NT2/D1 (cell line): Measurements from ENCODE around the gene BBS10.
"Not testable (repeated sequence)": the region's sequence is repeated elsewhere in the genome, so short reads cannot be mapped to it uniquely, and the experiment has no call there.

Experiments
- DNase-seq: peaks from one replicate; pipeline ENCODE4 v3.0.0-alpha.2; 2011; ENCODE audit warnings: low read depth, low spot score
- H3K27me3 ChIP-seq: 2 replicates; pipeline ENCODE4 v1.6.0; 2011; ENCODE audit warnings: mild to moderate bottlenecking; ENCODE audit not compliant: insufficient read length, insufficient read depth
- H3K36me3 ChIP-seq: 2 replicates; pipeline ENCODE4 v1.6.1; 2011; ENCODE audit warnings: mild to moderate bottlenecking, low read length, mixed read lengths; ENCODE audit not compliant: insufficient read depth, insufficient read length
- H3K4me1 ChIP-seq: 2 replicates; pipeline ENCODE4 v1.5.1; 2011; ENCODE audit not compliant: insufficient read depth, insufficient read length
- H3K4me3 ChIP-seq: 2 replicates; pipeline ENCODE4 v1.5.1; 2011; ENCODE audit warnings: low read depth; ENCODE audit not compliant: insufficient read length
- H3K9ac ChIP-seq: 2 replicates; pipeline ENCODE4 v1.6.0; 2011; ENCODE audit warnings: low read depth; ENCODE audit not compliant: insufficient read length
- H3K9me3 ChIP-seq: 2 replicates; pipeline ENCODE4 v1.5.1; 2011; ENCODE audit warnings: mild to moderate bottlenecking, low read length; ENCODE audit not compliant: insufficient read depth
- SUZ12 ChIP-seq: IDR thresholded peaks from 2 replicates; pipeline ENCODE4 v1.6.1; 2011; ENCODE audit not compliant: insufficient read length, insufficient read depth; ENCODE audit errors: extremely low read depth
- YY1 ChIP-seq: IDR thresholded peaks from 2 replicates; pipeline ENCODE4 v1.6.1; 2011; ENCODE audit not compliant: insufficient read length, insufficient read depth
- ZNF274 ChIP-seq: IDR thresholded peaks from 2 replicates; pipeline ENCODE4 v1.6.1; 2011; ENCODE audit warnings: mild to moderate bottlenecking, low read depth, low read length

BBS10 gene

GRCh38 chr12:76348079-76348901, at the start of gene BBS10:
Gene BBS10 (minus strand): TSS chr12:76348415. CDS start chr12:76348358, 57 bp downstream.
- Histone ChIP-seq H3K36me3 (peaks cover 18% of the 10 kb centered on the region), H3K27me3 (no peaks in the 10 kb centered on the region), H3K4me3 (peak within 1 kb of the TSS; percentile 98), H3K9ac (peak within 1 kb of the TSS; percentile 97), H3K4me1 (no peaks in the 10 kb centered on the region), H3K9me3 (no peaks in the 10 kb centered on the region)
- peak; percentile 88 for DNase-seq
- no peak for TF ChIP-seq ZNF274
- TF ChIP-seq SUZ12: no peak
- no peak for TF ChIP-seq YY1

GRCh38 chr12:76391461-76391860, 43.2 kb upstream of the BBS10 start:
- TF ChIP-seq SUZ12 (no peak), ZNF274 (no peak), YY1 (no peak)
- no peaks in the 10 kb centered on the region for H3K27me3 ChIP-seq
- H3K36me3 ChIP-seq: peaks cover 14% of the 10 kb centered on the region
- H3K4me3 ChIP-seq: no peak overlapping the region
- H3K9me3 ChIP-seq: no peaks in the 10 kb centered on the region
- no peak overlapping the region for H3K9ac ChIP-seq
- H3K4me1 ChIP-seq: no peaks in the 10 kb centered on the region
- no peak for DNase-seq

GRCh38 chr12:76387614-76388013, 39.4 kb upstream of the BBS10 start:
- DNase-seq: no peak
- TF ChIP-seq ZNF274 (no peak), SUZ12 (no peak), YY1 (no peak)
- no peaks in the 10 kb centered on the region for H3K4me1 ChIP-seq
- H3K9me3 ChIP-seq: no peaks in the 10 kb centered on the region
- peaks cover 31% of the 10 kb centered on the region for H3K36me3 ChIP-seq
- H3K9ac ChIP-seq: no peak overlapping the region
- H3K27me3 ChIP-seq: no peaks in the 10 kb centered on the region
- no peak overlapping the region for H3K4me3 ChIP-seq

- Histone ChIP-seq H3K9ac (no peak overlapping the region), H3K4me1 (no peaks in the 10 kb centered on the region), H3K36me3 (peaks cover 27% of the 10 kb centered on the region), H3K27me3 (no peaks in the 10 kb centered on the region), H3K9me3 (no peaks in the 10 kb centered on the region), H3K4me3 (no peak overlapping the region)
- no peak for DNase-seq
- TF ChIP-seq ZNF274 (no peak), YY1 (no peak), SUZ12 (no peak)
Measured at GRCh38 chr12:76384560-76384959, 36.3 kb upstream of the BBS10 start.

GRCh38 chr12:76383988-76384387, 35.8 kb upstream of the BBS10 start:
- no peak overlapping the region for H3K4me3 ChIP-seq
- TF ChIP-seq ZNF274: no peak
- no peak for TF ChIP-seq YY1
- TF ChIP-seq SUZ12: no peak
- peaks cover 25% of the 10 kb centered on the region for H3K36me3 ChIP-seq
- no peaks in the 10 kb centered on the region for H3K9me3 ChIP-seq
- DNase-seq: no peak
- no peaks in the 10 kb centered on the region for H3K4me1 ChIP-seq
- no peak overlapping the region for H3K9ac ChIP-seq
- no peaks in the 10 kb centered on the region for H3K27me3 ChIP-seq

- H3K36me3 ChIP-seq: peaks cover 36% of the 10 kb centered on the region
- no peak overlapping the region for H3K4me3 ChIP-seq
- H3K9ac ChIP-seq: no peak overlapping the region
- no peak for DNase-seq
- no peaks in the 10 kb centered on the region for H3K9me3 ChIP-seq
- TF ChIP-seq ZNF274 (no peak), YY1 (no peak), SUZ12 (no peak)
- no peaks in the 10 kb centered on the region for H3K4me1 ChIP-seq
- H3K27me3 ChIP-seq: no peaks in the 10 kb centered on the region
Measured at GRCh38 chr12:76379261-76379660, 31.0 kb upstream of the BBS10 start.

GRCh38 chr12:76376876-76377275, 28.7 kb upstream of the BBS10 start:
- peaks cover 38% of the 10 kb centered on the region for H3K36me3 ChIP-seq

GRCh38 chr12:76375939-76376338, 27.7 kb upstream of the BBS10 start:
- no peak for TF ChIP-seq ZNF274
- no peak for TF ChIP-seq YY1
- TF ChIP-seq SUZ12: no peak
- no peak for DNase-seq
- H3K9ac ChIP-seq: no peak overlapping the region

More at GRCh38 chr12:76376876-76377275, 28.7 kb upstream of the BBS10 start:
- not testable (repeated sequence) for DNase-seq, H3K9ac ChIP-seq, H3K27me3 ChIP-seq, H3K4me1 ChIP-seq, H3K4me3 ChIP-seq, H3K9me3 ChIP-seq

More at GRCh38 chr12:76375939-76376338, 27.7 kb upstream of the BBS10 start:
- no peak overlapping the region for H3K4me3 ChIP-seq
- no peaks in the 10 kb centered on the region for H3K9me3 ChIP-seq
- H3K4me1 ChIP-seq: no peaks in the 10 kb centered on the region
- H3K36me3 ChIP-seq: peaks cover 38% of the 10 kb centered on the region
- no peaks in the 10 kb centered on the region for H3K27me3 ChIP-seq
